NCI-H2196 treated with DMSO at 0.1 percent for 48 hours (cell line): ENCODE measurements around the gene ZNF318.

Experiments
- DNase-seq: peaks from one replicate; lab custom pipeline; 2025; ENCODE audit not compliant: unreplicated experiment; lab: John Stamatoyannopoulos, UW

The ZNF318 gene

DNA sequence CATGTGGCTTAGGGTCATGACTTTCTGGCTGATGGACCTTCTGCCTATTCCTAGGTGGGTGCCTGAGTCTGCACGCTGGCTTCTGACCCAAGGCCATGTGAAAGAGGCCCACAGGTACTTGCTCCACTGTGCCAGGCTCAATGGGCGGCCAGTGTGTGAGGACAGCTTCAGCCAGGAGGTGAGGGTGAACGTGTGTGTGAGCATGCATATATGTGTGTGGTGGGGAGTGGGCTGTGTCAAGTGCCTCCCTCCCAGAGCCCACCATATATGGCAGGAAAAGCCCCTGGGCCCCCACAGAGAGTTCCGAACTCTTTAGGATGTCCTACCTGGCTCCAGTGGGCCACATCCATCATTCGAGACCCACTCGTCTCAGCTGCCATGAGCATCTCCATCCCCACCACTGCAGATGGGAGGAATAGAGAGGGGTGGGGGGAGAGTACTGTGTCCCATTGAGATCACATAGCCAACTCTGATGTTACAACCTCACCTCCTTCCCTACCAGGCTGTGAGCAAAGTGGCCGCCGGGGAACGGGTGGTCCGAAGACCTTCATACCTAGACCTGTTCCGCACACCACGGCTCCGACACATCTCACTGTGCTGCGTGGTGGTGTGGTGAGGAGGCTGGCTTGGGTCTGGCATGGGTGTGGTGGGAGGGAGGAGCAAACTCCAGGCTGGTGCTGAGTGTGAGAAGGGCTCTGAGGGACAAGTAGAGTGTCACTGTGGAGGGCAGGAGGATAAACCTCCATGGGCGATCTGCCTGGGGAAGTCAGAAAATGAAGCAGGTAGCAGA is 68.2 kb downstream of the ZNF318 start:
- no peak for DNase-seq

DNA sequence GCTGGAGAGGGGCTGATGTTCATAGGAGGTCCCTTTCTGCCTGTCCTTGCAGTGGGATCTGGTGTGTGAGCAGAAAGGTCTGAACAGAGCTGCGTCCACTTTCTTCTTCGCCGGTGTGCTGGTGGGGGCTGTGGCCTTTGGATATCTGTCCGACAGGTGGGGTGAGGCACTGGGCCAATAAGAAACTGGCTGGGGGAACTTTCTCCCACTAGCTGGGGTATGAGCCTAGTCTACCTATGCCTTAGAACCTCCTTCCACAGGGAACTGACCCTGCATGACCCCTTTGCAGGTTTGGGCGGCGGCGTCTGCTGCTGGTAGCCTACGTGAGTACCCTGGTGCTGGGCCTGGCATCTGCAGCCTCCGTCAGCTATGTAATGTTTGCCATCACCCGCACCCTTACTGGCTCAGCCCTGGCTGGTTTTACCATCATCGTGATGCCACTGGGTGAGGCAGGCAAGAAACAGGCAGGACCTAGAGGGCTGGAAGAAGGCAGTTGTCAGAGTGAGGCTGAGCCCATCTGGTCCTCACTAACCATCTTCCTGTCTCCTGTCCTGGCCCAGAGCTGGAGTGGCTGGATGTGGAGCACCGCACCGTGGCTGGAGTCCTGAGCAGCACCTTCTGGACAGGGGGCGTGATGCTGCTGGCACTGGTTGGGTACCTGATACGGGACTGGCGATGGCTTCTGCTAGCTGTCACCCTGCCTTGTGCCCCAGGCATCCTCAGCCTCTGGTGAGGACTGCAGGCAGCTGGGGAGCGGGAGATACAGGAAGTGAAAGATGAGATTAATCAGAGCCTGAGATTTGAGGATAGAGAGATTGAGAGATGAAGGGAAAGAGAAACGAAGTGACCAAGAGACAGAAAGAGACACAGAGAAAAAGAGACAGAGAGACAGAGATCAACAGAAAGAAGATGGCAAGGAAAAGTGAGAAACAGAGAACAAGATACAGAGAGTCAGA is 69.8 kb downstream of the ZNF318 start:
- DNase-seq, result no peak

DNA sequence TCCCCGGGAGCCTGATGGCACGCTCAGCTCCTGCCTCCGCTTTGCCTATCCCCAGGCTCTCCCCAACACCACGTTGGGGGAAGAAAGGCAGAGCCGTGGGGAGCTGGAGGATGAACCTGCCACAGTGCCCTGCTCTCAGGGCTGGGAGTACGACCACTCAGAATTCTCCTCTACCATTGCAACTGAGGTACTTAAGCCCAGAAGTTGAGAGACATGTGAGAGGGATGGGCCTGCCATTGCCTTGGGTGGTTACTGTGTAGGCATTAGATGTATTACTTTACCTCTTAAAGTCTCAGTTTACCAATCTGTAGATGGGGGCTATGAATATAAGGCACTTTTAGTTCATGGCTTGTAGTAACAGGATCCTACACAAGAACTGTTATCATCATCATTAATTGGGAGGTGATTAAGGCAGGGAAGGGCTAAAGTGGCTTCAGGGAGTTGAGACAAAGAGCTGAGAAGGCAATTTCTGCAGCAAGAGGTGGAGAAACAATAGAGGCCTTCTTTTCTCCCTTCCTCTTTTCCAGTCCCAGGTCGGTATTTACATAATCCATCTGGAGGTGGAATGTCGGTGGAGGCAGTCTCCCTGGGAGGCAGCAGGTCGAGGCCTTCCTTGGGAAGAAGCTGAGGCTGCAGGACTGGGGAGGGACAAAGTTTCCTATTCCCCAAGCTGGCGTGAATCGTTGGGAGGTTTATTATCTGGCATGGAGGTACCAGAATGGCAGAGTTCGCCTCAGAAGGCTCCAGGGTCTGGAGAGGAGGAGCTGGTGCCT is 70.7 kb downstream of the ZNF318 start:
- no peak for DNase-seq

DNA sequence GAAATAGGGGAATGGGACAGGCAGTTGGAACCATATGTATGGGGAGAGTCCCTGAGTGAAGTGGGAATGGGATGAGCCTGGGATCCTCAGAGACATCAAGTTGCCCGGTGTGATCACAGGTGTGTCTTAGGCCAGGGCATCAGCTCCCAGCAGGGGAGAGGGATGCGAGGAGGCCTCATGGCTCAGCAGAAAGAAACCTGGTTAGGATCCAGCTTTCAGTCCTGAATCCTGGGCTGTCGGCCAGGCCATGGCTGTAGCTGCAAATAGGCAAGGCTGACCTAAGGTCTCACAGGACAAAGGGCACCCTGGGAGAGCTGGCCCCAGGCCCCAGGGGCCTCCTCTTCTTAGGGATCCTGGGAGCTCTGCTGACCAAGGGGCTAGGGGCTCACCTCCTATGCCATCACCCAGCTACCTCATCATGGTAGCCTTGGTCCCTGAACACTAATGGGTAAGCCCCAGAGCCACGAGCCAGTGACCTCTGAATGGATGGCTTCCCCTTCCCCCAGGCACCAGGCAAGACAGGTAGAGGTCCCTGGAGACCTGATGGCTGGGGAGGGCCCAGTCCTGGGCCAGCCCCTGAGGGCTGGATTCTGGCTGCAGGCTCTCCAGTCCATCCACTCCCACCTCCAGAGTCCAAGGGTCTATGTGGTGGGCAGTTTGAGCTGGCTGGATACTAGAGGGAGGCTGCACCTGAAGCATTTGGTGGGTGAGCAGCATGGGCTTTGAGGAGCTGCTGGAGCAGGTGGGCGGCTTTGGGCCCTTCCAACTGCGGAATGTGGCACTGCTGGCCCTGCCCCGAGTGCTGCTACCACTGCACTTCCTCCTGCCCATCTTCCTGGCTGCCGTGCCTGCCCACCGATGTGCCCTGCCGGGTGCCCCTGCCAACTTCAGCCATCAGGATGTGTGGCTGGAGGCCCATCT is 71.5 kb downstream of the ZNF318 start, which contains the start of gene SLC22A7:
Gene SLC22A7, plus strand, starts transcription at position 617 of the 921 bp plus-strand sequence. Its CDS starts 99 bp downstream, at position 716.
- DNase-seq, result peak; percentile 52

DNA sequence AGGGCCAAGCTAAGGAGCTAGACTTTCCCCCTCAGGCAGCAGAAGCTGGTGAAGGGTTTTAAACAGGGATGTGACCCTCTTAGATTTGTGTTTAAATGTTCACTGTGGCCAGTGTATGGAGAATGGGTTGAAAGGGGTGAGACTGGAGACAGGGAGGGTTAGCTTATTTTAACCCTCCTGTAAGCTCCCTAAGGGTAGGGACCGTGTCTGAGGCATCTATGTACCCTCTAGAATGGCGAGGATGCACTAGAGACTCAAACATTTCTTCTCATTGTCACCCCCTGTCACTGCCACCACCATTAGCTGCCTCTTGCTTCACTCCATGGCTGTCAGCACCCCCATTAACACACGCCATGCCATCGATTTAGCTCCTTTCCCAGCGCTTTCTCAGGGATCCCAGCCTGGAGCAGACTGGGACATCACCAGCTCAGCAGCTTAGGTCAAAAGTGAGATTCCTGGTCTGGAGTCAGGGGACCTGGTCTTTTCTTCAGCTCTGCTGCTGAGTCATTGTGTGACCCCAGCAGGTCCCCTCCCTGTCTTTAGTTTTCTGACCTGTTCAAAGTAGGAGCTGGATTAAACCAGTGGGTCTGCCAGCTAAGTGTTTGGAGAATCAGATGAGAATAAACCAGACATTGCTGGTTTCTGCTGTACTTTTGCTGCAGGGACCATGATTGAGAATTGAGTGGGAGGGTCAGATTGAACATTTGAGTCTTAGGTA is 72.5 kb downstream of the ZNF318 start:
- DNase-seq, result no peak

DNA sequence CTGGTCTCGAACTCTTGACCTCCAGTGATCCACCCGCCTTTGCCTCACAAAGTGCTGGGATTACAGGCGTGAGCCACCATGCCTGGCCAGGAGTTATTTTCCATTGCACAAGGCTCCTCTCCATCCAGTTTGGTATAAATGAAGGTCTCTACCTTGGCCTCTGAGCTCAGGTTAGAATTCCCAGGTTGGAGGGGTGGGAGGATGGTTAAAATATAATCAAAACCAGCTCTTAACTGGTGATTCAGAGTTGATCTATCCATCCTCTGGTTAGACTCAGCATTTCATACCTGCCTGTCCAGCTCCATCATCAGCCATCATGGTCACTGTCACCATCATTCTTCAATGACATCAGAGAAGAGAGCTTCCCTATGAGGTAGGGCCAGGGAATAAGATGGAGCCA is 74.0 kb downstream of the ZNF318 start:
- DNase-seq, result no peak

DNA sequence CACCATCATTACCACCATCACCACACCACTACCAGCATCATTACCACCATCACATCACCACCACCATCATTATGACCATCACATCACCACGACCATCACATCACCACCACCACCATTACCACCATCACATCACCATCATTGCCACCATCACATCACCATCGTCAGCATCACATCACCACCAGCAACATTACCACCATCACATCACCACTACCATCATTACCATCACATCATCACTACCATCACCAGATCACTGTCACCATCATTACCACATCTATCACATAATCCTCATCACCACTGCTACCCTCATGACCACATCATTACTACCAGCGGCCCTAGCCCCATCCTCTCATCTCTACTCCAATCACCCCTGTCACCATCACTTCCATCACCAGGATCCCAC is 74.9 kb downstream of the ZNF318 start:
- DNase-seq, result no peak

DNA sequence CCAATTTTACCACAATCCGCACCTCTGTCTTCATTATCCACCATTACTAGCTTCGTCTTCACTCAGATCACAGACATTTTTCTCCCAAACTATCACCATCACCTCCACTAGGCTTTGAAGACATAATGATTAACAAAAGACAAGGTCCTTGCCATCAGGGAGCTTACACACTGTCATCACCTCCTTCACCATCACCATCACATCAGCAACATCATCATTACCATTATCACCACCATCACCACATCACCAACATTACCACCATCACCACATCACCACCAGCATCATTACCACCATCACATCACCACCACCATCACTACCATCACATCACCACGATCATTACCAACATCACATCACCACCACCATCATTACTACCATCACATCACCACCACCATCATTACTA is 75.7 kb downstream of the ZNF318 start:
- no peak for DNase-seq

DNA sequence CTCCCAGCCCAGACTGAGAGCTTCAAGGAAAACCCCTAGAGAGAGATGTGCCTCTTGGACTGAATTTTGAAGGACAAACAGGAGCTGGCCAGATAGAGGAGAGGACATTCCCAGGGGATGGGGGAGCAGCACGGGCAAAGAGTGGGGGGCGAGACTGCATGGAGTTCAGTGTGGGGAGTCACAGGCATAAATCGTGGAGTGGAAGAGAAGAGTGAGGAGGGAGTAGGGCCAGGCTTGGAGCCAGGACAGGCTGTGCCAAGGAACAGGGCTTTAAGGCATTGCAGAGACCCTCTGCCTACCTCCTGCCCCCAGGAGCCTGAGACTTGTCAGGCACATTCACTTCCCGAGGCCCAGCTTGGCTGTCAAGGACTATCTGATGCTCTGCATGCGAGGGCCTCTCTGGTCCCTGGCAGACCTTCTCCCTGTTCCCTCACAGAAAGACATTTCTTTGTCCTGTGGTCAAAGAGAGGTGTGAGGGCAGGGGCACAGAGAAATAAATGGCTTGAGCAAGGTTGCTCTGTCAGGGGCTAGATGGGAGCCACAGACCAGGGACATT is 76.6 kb downstream of the ZNF318 start:
- no peak for DNase-seq

DNA sequence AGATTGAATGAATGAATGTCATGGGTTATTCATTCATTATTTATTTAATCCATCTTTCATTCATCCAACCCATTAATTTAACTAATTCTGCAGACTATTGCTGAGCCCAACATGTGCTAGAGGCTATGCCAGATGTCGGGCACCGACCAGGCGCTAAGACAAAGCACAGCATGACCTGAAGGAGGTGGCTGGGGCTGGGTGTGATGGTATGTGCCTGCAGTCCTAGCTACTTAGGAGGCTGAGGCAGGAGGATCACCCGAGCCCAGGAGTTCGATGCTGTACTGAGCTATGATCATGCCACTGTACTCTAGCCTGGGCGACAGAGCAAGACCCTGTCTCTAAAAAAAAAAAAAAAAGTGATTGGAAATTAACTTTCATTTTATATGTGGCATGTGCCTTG is 77.1 kb downstream of the ZNF318 start:
- DNase-seq, result no peak

DNA sequence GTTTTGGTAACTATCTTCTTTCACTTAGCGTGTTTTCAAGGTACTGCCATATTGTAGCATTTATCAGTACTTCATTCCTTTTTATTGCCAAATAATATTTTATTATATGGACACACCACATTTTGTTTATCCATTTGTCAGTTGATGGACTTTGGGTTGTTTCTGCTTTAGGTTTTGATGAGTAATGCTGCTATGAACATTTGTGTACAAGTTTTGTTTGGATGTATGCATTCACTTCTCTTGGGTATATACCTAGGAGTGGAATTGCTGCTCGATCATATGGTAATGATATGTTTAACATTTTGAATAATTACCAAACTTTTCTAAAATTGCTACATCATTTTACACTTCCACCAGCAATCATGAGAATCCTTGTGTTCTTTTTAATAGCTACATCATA is 77.7 kb downstream of the ZNF318 start:
- DNase-seq, result no peak

DNA sequence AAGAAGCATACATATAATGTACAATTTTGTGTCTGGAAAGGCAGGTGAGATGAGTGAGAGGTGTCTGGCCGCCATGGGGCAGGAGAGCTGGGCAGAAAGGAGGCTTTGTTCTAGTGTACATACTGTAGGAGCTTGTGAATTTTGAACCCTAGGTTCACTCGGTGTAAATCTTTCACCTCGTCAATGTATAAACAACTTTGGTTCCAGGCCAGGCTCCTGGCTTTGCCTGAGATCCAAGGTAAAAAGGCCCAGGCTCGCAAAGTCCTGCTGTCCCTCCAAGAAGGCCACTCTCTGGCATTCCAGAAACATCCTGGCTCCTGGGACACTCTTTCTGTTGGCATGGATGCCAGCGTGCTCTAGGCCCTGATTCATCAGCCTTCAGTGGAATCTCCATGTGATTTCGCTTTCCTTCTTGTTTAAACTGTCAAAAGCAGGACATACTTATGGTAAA is 78.5 kb downstream of the ZNF318 start:
- no peak for DNase-seq

DNA sequence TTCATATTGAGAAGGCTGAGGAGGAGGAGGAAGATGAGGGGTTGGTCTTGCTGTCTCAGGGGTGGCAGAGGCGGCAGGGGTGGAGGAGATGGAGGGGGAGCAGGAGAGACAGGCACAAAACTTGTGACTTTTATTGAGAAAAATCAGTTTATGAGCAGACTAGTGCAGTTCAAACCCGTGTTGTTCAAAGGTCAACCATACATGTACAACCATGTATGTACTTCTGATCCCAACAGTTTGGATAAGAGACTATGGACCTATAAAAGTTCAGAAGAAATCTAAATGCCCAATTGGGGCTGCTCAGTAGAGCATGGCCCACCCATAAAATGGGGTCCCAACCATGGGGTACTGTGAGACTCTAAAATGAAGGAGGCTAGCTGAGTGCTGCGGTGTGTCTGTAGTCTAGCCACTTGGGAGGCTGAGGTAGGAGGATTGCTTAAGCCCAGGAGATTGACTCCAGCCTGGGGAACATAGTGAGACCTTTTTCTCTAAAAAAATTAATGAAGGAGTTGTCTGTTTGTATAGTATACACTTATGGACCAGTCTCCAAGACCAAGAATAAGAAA is 79.0 kb downstream of the ZNF318 start:
- DNase-seq, result no peak

DNA sequence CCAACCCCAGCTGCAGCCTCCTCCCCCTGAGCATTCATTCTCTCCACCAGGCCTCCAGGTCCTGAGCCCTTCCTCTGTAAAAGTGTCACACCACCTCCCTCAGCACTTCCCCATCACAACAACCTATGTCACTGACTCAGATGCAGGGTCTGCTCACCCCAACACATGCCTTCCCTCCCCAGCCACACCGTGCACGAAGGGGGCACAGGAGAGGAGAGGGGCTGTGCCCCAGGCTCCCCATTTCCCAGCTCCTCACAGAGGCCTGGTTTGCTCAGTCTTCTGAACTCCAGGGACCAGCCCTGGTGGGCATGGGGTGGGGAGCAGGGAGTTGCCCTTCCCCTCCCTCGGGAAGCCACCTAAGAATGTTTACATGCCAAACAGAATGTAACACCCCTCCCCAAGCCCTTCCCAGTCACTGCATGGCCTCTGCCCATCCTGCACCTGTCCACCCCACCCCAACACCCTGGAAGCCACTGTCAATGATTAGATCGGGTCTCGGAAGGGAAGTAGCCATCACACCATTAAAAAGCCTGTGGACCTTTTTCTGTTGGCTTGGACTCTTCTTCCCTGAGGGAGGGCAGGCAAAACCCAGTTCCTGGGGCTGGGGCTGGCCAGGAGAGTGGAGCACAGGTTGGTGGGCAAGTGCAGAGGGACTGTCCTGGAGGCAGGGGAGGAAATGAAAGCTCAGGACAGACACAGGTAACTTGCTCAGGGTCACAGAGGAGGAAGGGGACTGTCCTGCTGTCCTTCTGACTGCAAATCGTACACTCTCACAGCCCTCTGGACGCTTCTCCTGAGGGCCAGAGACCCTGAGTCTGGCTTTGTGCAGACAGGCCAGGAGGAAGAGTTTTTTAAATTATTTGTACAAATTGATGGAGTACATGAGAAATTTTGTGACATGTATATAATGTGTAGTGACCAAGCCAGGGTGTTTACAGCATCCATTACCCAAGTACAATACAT is 81.4 kb downstream of the ZNF318 start:
- no peak for DNase-seq

DNA sequence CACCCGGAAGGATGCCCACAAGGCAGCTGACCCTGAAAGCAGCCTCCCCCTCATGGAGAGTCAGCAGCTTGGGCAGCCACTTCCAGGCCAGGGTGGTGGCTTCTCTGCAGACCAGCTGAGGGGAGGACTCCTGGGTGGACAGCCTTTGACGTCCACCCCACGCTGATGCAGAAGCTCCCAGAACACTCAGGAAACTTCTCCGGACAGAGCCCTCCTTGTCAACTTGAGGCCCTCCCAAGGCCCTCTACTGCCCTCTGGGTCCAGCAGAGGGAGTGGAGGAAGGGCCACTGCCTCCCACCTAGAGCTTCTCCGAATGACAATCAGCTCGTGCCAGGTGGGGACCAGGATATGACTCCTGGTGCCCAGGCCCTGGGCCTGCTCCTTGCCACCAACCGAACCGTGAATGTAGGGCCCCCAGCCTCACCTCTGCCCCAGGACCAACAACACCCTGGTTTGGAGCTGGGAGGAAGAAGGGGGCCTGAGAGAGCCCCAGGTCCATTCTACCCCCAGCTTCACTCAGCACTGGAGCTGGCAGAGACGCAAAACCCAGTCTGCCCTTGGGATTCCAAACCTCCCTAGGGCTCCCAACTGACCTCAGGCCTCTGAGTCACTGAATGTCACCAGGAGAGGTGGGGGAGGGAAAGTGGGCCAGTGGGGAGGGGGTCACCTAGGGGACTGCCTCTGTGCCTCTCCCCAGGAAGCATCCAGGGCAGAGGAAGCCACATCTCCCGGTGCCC is 82.3 kb downstream of the ZNF318 start:
- no peak for DNase-seq

DNA sequence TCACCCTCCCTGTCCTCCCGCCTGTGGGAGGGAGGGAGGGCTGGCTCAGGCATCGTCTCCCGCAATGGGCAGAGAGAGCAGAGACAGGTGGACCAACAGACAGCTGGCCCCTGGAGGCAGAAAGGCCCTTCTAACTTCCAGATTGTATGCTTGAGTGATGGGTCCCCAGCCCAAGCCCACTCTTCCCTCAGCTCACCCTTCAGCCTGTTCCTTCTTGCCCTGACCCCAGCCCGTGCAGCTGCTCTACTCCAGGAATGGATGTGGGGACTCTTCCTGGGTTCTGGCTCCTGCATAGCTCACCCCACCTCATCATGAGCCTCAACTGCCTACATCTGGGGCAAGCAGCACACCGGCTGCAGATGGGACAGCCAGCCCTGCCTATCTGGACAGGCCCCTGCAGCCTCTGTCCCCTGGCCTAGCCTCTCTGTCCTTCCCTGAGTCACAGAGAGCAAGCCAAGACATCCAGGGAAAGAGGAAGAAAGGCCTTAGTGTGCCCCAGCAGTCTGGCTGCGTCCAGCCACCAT is 82.9 kb downstream of the ZNF318 start:
- DNase-seq, result no peak
